Calu3 (cell line): ENCODE data around the gene CD74. TPM values are rescaled to one million over a fixed set of nuclear protein-coding genes. Genes with fewer than 3 reads are reported as not detected.

Experiments used
- BruUV-seq: library from RNA; stranded (reverse); fragments of 400-500 nt; replicated peaks from 2 replicates; lab custom pipeline; 2021; lab: Mats Ljungman, UMichigan
- CTCF ChIA-PET: fragments of 300-600 bp; sonication (Branson Sonifier 250); formaldehyde crosslinking; loops from one replicate; lab custom pipeline; 2022; ENCODE audit warnings: antibody characterized with exemption; lab: Charles Lee
- DNase-seq: peaks from one replicate; pipeline ENCODE4 v3.0.0; 2022
- H3K27ac Mint-ChIP-seq: one replicate; pipeline ENCODE4 v1.8.0; 2022; ENCODE audit warnings: mixed read lengths; ENCODE audit not compliant: unreplicated experiment
- H3K27me3 Mint-ChIP-seq: one replicate; pipeline ENCODE4 v1.8.0; 2022; ENCODE audit warnings: mixed read lengths; ENCODE audit not compliant: unreplicated experiment
- H3K36me3 Mint-ChIP-seq: one replicate; pipeline ENCODE4 v1.8.0; 2022; ENCODE audit warnings: mild to moderate bottlenecking, moderate library complexity, mixed read lengths; ENCODE audit not compliant: insufficient read depth, unreplicated experiment
- H3K4me1 Mint-ChIP-seq: one replicate; pipeline ENCODE4 v1.8.0; 2022; ENCODE audit warnings: mild to moderate bottlenecking, low read depth, mixed read lengths; ENCODE audit not compliant: unreplicated experiment
- H3K4me3 Mint-ChIP-seq: one replicate; pipeline ENCODE4 v1.8.0; 2022; ENCODE audit warnings: mild to moderate bottlenecking, low read depth, moderate library complexity, mixed read lengths; ENCODE audit not compliant: unreplicated experiment
- H3K9me3 Mint-ChIP-seq: one replicate; pipeline ENCODE4 v1.8.0; 2022; ENCODE audit warnings: low read depth, mixed read lengths; ENCODE audit not compliant: unreplicated experiment
- intact Hi-C: fragments of 100-400 bp; cut with micrococcal nuclease; formaldehyde crosslinking; loops from one replicate; pipeline ENCODE4 v1.10.0; 2022; ENCODE audit not compliant: unreplicated experiment
- total RNA-seq: library from RNA; stranded (reverse); gene quantifications from 2 replicates; pipeline ENCODE4 v1.2.3, GENCODE V29; 2022
- TF ChIP-seq, protein P1 (sequence below): fragments of 200-600 bp; IDR thresholded peaks from one replicate; pipeline ENCODE4 v1.8.0; 2022; ENCODE audit warnings: antibody characterized with exemption; ENCODE audit not compliant: unreplicated experiment

The CD74 gene
- total RNA-seq, 1 experiment from 2014 or later, result 1,091 TPM

DNA sequence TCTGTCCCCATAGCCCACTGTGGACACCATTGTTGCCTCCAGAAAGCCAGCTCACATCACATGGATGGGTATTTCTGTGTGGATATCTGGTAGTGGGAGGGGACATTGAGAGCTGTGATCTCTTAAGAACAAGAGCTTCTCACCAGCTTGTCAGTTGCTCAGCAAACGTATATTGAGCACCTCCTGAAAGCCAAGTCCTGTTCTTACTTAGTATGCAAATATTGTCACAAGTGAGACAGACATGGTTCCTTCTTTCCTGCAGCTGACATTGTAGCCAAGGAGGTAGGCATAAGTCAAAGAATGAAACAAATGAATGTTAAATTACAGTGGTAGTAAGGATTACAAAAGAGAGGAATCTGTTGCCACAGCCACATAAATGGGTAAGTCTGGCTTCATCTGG, 51.4 kb downstream of the CD74 start:
- Mint-ChIP-seq H3K27me3 (peaks cover 4% of the 10 kb centered on the region), H3K9me3 (no peaks in the 10 kb centered on the region), H3K36me3 (peaks cover 55% of the 10 kb centered on the region), H3K4me3 (no peak overlapping the region), H3K4me1 (peaks cover 32% of the 10 kb centered on the region), H3K27ac (no peak overlapping the region)
- intact Hi-C loops, result no loop called here
- BruUV-seq, result no TSS peak
- DNase-seq, result no peak
- CTCF ChIA-PET, result no interaction called here
- TF ChIP-seq, protein P1, sequence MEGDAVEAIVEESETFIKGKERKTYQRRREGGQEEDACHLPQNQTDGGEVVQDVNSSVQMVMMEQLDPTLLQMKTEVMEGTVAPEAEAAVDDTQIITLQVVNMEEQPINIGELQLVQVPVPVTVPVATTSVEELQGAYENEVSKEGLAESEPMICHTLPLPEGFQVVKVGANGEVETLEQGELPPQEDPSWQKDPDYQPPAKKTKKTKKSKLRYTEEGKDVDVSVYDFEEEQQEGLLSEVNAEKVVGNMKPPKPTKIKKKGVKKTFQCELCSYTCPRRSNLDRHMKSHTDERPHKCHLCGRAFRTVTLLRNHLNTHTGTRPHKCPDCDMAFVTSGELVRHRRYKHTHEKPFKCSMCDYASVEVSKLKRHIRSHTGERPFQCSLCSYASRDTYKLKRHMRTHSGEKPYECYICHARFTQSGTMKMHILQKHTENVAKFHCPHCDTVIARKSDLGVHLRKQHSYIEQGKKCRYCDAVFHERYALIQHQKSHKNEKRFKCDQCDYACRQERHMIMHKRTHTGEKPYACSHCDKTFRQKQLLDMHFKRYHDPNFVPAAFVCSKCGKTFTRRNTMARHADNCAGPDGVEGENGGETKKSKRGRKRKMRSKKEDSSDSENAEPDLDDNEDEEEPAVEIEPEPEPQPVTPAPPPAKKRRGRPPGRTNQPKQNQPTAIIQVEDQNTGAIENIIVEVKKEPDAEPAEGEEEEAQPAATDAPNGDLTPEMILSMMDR, result no peak

DNA sequence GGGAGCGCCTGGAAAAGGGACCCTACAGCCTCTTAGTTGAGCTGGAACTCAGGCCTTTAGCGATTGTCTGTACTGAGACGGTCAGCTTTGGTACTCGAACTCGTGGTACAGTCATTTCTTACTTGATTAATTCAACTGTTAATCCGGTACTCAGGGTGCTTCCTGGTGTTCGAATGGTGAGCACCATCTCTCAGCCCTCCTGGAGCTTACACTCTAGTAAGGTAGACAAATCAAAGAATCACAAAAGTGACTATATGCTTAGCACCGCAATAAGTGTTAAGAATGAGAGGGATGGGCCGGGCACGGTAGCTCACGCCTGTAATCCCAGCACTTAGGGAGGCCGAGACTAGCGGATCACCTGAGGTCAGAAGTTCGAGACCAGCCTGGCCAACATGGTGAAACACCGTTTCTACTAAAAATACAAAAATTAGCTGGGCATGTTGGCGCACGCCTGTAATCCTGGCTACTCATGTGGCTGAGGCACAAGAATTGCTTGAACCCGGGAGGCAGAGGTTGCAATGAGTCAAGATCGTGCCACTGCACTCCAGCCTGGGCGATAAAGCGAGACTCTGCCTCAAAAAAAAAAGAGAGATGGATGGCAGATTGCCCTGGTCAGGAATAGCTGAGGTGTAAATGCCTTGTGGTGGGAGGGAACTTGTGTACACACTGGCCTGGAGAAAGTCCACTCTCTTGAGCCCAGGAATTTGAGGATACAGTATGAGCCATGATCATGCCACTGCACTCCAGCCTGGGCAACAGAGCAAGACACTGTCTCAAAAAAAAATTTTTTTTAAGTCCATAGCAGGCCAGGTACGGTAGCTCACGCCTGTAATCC, 54.2 kb downstream of the CD74 start:
- BruUV-seq, result no TSS peak
- Mint-ChIP-seq H3K27ac (peak overlapping the region; percentile 76), H3K9me3 (no peaks in the 10 kb centered on the region), H3K36me3 (peaks cover 44% of the 10 kb centered on the region), H3K27me3 (peaks cover 31% of the 10 kb centered on the region), H3K4me3 (peak overlapping the region; percentile 81), H3K4me1 (peaks cover 32% of the 10 kb centered on the region)
- CTCF ChIA-PET, result interaction anchor here (0.6 kb wide), 1 partner anchor 194 kb away, joined by 3 read pairs; no protein-coding TSS in a partner anchor
- intact Hi-C loops, result no loop called here
- DNase-seq, result no peak
- TF ChIP-seq, protein P1, result no peak

DNA sequence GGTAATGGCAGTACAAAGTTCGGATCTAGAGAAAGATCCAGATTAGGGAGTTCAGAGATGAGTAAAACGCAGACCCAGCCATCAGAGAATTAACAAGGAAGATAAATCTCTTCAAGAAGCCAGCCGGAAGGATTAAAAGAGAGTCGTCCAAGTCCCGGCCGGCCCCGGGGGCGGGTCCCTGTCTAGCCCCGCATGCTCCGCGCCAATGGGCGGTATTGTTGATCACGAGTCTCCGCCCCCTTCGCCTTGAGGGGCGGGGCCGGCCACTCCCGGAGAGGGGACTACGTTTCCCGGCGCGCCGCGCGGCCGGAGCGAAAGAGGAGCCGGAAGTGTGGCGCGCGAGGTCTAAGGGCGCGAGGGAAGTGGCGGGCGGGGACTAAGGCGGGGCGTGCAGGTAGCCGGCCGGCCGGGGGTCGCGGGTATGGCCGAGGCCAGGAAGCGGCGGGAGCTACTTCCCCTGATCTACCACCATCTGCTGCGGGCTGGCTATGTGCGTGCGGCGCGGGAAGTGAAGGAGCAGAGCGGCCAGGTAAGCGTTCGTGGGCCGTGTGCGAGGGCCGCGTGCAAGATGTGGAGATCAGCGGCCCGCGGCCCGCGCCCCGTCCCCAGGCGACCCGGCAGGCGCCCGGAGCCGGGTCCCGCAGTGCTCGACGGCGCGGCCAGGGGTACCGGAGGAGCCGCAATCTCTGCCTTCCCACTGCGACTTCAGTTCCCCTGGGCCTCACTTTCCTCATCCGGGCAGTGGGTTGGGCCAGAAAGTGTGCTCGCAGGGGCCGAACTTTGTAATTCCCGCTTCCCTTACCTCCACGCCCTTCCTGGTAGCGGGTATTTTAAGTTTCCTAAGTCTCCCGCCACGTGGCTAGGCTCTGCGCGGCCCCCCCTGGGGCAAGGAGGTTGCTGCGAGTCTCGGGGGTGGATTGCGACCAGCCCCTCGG, 55.1 kb downstream of the CD74 start, which contains the start of gene TCOF1:
TSS of gene TCOF1 (plus strand) at position 372 of the 935 bp plus-strand sequence. CDS start at position 422, 50 bp downstream.
- DNase-seq, result peak; percentile 99
- BruUV-seq, result TSS peak; percentile 57
- TF ChIP-seq, protein P1, result no peak
- H3K27me3 Mint-ChIP-seq, result peaks cover 31% of the 10 kb centered on the region
- H3K36me3 Mint-ChIP-seq, result peaks cover 44% of the 10 kb centered on the region
- peaks cover 32% of the 10 kb centered on the region for H3K4me1 Mint-ChIP-seq
- no peaks in the 10 kb centered on the region for H3K9me3 Mint-ChIP-seq
- H3K27ac Mint-ChIP-seq, result peak within 1 kb of the TSS; percentile 76
- CTCF ChIA-PET, result no interaction called here
- peak within 1 kb of the TSS; percentile 81 for H3K4me3 Mint-ChIP-seq
- intact Hi-C loops, result no loop called here

DNA sequence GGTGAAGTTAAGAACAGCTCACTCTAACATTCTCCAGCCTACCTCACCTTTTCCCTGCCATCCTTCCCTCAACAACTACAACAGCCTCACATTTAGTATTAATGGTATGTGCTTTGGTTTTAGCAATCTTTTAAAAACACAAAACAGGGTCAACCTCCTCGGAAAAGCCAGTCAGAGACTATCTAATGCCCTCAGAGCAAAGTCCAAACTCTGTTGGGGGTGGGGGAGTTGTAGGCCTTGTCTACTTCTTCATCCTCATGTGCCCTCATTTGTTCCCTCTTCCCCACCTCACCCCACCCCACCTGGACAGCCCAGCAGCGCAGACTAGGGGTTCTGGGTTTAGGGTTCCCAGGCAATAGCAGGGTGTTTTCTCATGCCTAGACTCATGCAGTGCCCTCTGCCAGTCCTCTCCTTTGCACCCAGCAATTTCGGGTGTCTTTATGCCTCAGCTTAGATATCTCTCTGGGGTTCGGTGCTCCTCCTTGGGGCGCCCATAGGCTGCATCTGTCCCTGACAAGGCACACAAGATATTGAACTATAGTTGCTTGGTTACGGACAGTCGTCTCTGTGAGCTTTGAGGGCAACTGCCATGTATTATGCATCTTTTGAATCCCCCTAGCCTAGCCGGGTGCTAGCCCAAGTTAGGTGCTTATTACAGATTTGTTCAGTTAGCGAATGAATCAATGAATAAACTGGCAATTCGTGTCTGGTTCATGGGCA, 56.0 kb downstream of the CD74 start:
- TF ChIP-seq, protein P1, result no peak
- Mint-ChIP-seq H3K4me3 (peak overlapping the region; percentile 81), H3K4me1 (peaks cover 24% of the 10 kb centered on the region), H3K36me3 (peaks cover 42% of the 10 kb centered on the region), H3K27ac (peak overlapping the region; percentile 76), H3K9me3 (no peaks in the 10 kb centered on the region), H3K27me3 (peaks cover 31% of the 10 kb centered on the region)
- intact Hi-C loops, result no loop called here
- BruUV-seq, result no TSS peak
- CTCF ChIA-PET, result no interaction called here
- no peak for DNase-seq
